ENCODE measurements around the gene AP1S1. TPM values are rescaled to one million over a fixed set of nuclear protein-coding genes. Genes with fewer than 3 reads are reported as not detected.

Gene AP1S1
- total RNA-seq, 6 donors from 2014 or later: 17.1 to 41.9 (median 33.8) TPM

DNA sequence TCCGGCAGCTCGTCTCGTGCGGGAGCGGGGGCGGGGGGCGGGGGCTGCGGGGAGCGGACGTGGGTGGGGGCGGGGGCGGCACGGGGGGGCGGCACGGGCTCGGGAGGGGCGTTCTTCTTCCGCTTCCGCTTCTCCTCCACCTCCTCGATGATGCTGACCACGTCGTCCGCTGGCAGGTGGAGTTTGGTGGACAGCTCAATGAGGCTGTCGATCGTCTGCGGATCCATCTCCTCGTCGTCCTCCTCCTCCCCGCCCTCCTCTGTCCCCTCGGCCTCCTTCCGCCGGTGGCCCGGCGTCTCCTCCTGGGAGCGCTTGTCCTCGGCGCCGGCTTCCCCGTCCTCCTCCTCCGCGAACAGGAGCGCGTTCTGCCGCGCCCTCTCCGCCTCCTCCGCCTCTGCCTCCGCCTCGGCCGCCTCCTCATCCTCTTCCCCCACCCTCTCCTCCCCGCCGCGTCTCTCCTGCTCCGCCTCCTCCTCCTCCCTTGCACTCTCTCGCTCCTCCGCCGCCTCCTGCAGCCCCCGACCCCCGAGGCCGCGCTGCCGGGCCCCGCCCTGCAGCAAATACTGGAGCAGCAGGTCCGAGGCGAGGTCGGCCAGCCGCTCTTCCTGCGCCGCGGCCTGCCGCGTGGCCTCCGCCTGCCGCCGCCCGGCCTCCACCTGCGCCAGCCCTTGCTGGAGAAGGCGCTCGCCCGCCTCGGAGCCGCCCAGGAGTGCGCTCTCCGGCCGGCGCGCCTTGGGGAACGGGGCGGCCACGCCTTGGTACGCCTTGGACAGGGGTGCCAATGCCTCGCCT is 9.2 kb downstream of the AP1S1 start:
- Histone ChIP-seq H3K4me1 (peaks cover 38 to 44% (median 40%) of the 10 kb centered on the region in 4 donors), H3K27ac (no peak overlapping the region), H3K27me3 (peaks cover 0 to 57% (median 38%) of the 10 kb centered on the region in 4 donors), H3K4me3 (peak overlapping the region in 3 of 4 donors; percentile 34 to 49 (median 43)), H3K9me3 (no peaks in the 10 kb centered on the region), H3K36me3 (peaks cover 0 to 29% (median 15%) of the 10 kb centered on the region in 4 donors)
- DNase-seq: peak in 1 of 2 donors; percentile 84
- ATAC-seq (ENCODE audit: low FRiP score in 2 of 2): no peak
- TF ChIP-seq POLR2AphosphoS5 (IDR thresholded peaks at IDR 0.05) (no peak), POLR2A (IDR thresholded peaks at IDR 0.05) (no peak), EP300 (IDR thresholded peaks at IDR 0.05) (no peak)
- TF ChIP-seq, protein P1, sequence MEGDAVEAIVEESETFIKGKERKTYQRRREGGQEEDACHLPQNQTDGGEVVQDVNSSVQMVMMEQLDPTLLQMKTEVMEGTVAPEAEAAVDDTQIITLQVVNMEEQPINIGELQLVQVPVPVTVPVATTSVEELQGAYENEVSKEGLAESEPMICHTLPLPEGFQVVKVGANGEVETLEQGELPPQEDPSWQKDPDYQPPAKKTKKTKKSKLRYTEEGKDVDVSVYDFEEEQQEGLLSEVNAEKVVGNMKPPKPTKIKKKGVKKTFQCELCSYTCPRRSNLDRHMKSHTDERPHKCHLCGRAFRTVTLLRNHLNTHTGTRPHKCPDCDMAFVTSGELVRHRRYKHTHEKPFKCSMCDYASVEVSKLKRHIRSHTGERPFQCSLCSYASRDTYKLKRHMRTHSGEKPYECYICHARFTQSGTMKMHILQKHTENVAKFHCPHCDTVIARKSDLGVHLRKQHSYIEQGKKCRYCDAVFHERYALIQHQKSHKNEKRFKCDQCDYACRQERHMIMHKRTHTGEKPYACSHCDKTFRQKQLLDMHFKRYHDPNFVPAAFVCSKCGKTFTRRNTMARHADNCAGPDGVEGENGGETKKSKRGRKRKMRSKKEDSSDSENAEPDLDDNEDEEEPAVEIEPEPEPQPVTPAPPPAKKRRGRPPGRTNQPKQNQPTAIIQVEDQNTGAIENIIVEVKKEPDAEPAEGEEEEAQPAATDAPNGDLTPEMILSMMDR (IDR thresholded peaks at IDR 0.05): no peak
- 0 to 2% methylated on average over 42 to 51 of the region's 92 CpGs for whole genome bisulfite sequencing, 2 donors

DNA sequence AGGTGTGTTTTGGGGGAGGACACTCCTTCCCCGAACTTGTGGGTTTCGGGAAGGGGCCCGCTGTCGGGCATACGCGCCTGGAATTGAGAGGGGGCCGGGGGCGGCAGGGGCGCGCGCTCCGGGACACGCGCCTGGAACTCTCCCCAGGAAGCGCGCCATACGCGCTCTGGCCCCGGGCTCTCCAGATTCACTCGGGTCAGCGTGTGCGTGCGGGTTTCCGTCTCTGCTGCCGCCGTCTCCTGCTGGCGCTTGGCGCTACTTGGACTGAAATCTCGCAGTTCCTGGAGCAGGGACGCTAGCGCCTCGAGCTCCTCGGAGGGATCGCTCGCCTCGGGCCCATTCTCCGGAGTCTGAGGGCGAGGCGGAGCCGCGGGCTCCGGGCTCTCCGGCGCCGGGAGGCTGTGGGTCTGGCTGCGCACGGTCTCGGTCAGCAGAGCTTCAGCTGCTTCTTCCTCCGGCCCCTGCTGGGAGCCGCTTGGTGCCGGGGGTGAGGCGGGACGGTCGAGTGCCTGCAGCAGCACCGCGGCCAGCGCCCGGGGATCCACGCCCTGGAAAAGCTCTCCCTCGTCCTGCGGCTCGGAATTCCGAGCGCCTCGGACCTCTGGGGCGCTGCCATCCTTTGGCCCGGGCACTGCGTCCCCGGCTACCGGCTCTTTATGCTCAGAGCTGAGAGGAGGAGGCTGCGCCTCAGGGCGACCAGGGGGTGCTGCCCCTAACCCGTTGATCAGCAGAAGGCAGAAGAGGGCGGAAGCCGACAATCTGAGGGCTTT is 10.0 kb downstream of the AP1S1 start:
- peak in 1 of 2 donors; percentile 26 for ATAC-seq (ENCODE audit: low FRiP score in 2 of 2)
- peak in 1 of 2 donors; percentile 87 for DNase-seq
- H3K4me1 ChIP-seq: peaks cover 38 to 44% (median 40%) of the 10 kb centered on the region in 4 donors
- peak overlapping the region in 3 of 4 donors; percentile 34 to 49 (median 43) for H3K4me3 ChIP-seq
- H3K27ac ChIP-seq: no peak overlapping the region
- H3K27me3 ChIP-seq: peaks cover 0 to 65% (median 43%) of the 10 kb centered on the region in 4 donors
- no peaks in the 10 kb centered on the region for H3K9me3 ChIP-seq
- 5% methylated on average over 18 to 22 of the region's 75 CpGs for WGBS, 2 donors
- TF ChIP-seq POLR2AphosphoS5 (IDR thresholded peaks at IDR 0.05) (no peak), EP300 (IDR thresholded peaks at IDR 0.05) (no peak), POLR2A (IDR thresholded peaks at IDR 0.05) (no peak)
- TF ChIP-seq, protein P1 (IDR thresholded peaks at IDR 0.05): no peak
- peaks cover 0 to 21% (median 11%) of the 10 kb centered on the region in 4 donors for H3K36me3 ChIP-seq

DNA sequence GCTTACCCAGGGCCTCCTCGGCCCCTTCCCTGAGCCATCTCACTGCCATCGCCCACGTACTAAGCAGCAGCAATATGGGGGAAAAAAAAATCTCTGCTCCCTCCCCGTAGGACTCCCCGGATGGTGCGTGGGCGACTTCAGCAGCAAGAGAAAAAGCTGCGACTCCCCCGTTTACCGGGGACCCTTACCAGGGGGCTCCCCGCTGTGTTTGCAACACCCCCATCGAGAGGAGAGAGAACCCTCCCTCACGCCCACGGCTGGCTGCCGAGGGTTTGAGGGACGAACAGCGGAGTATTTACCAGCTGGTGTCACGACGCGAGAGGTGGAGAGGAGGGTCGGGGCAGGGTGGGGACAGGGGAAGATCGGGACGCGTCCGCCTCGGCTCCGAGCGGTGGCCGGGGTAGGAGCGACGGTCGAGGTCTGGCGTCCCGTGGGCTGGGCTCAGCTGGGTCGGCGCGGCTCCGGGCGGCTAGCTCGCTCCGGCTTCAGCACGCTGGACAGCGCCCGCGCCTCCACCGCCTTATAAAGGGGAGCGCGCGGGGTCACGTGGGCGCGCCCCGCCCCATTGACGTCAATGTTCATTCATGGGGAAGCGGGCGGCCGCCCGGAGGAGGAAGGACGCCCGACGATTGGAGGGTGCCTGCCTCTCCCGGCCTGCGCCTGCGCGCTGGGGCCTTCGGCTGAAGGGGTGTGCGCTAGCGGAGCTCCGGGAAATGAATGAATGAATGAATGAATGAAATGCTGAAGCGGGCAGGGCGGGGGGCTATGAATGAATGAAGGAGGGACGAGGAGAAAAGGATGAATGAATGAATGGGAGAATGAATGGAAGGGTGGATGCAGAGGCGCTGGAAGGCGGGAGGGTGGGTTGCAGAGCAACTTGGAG is 11.0 kb downstream of the AP1S1 start, which contains the start of gene VGF:
Gene VGF (minus strand): TSS at position 495 of the 883 bp plus-strand sequence. CDS start 726 bp downstream, outside the sequence.
- Histone ChIP-seq H3K27me3 (peaks cover 0 to 76% (median 49%) of the 10 kb centered on the region in 4 donors), H3K9me3 (no peaks in the 10 kb centered on the region), H3K4me3 (peak within 1 kb of the TSS in 2 of 4 donors; percentile 5 to 26), H3K4me1 (peaks cover 38 to 54% (median 49%) of the 10 kb centered on the region in 4 donors), H3K36me3 (peaks cover 0 to 11% (median 1%) of the 10 kb centered on the region in 4 donors), H3K27ac (no peak within 1 kb of the TSS)
- TF ChIP-seq POLR2AphosphoS5 (IDR thresholded peaks at IDR 0.05) (peak; percentile 48 to 60), EP300 (IDR thresholded peaks at IDR 0.05) (peak in 2 of 4 donors; percentile 35 to 40), POLR2A (IDR thresholded peaks at IDR 0.05) (no peak)
- TF ChIP-seq, protein P1 (IDR thresholded peaks at IDR 0.05): peak in 1 of 6 experiments; percentile 21
- DNase-seq: peak; percentile 91 to 99
- peak; percentile 93 to 95 for ATAC-seq (ENCODE audit: low FRiP score in 2 of 2)
- WGBS, 2 donors: 3 to 5% methylated on average over 17 to 46 of the region's 74 CpGs

DNA sequence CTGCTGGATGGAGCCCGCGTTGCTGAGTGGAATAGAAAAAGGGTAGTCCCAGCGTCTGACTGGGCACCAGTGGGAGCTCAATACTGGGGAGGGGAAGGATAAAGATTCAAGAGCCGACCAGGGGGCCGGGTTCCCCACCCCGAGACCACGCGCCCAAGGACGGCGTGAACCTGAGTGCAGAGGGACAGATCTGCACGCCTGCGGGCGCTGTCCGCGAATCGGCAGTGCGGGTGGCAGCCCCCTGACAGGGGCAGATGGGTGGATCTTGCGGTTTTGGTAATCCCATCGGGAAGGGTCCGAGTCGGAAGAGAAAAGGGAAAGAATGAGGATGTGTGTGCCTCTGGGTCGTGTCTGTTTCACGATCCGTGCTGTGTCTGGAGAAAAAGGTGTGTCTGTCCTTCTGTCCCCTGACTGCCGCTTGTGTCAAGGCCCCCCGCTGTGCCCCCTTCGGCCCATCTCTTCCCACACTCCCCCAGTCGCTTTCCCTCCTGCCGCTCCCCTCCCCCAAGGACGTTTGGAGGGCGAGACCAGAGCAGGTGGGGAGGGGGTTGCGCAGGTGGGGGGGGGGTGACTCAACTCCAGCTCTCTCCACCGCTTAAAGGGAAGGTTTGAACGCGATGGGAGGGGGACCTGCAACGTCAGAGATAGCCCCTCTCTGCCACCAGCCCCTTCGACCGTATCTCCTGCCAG is 11.8 kb downstream of the AP1S1 start:
- DNase-seq (no peak), ATAC-seq (ENCODE audit: low FRiP score in 2 of 2) (no peak)
- WGBS, 2 donors: 4% methylated on average over 33 to 38 of the region's 38 CpGs
- no peaks in the 10 kb centered on the region for H3K9me3 ChIP-seq
- peaks cover 0 to 82% (median 53%) of the 10 kb centered on the region in 4 donors for H3K27me3 ChIP-seq
- peak overlapping the region in 2 of 4 donors; percentile 5 to 26 for H3K4me3 ChIP-seq
- H3K4me1 ChIP-seq: peaks cover 38 to 56% (median 49%) of the 10 kb centered on the region in 4 donors
- no peak overlapping the region for H3K27ac ChIP-seq
- TF ChIP-seq POLR2A (IDR thresholded peaks at IDR 0.05): no peak
- H3K36me3 ChIP-seq: peaks cover 0 to 4% (median 0%) of the 10 kb centered on the region in 4 donors

Data from upper lobe of left lung (tissue), 6 donors.